ENCODE results near the gene POLQ. TPM values are rescaled to one million over a fixed set of nuclear protein-coding genes. Genes with fewer than 3 reads are reported as not detected.

The POLQ gene
- total and polyA plus RNA-seq, 4 donors: 0.10 to 13.2 (median 0.22) TPM

DNA sequence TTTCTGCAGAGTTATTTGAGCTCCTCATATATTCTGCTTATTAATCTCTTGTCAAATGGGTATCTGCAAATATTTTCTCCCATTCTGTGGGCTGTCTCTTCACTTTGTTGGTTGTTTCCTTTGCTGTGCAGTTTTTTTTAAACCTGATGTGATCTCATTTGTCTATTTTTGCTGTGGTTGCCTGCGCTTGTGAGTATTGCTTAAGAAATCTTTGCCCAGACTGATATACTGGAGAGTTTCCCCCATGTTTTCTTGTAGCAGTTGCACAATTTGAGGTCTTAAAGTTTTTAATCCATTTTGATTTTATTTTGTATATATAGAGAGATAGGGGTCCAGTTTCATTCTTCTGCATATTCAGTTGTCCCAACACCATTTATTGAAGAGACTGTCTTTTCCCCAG, 102.3 kb downstream of the POLQ start:
- Histone ChIP-seq H3K27me3 (ENCODE audit: control insufficient read depth in 4 of 4, insufficient read depth in 4 of 4, low read length in 3 of 4) (no peaks in the 10 kb centered on the region), H3K9me3 (ENCODE audit: control insufficient read depth in 4 of 4, low read length in 3 of 4) (no peaks in the 10 kb centered on the region), H3K9ac (ENCODE audit: low read depth in 1 of 2, low read length in 2 of 2) (no peak overlapping the region), H3K4me1 (ENCODE audit: control insufficient read depth in 4 of 4, insufficient read depth in 4 of 4, low read length in 3 of 4) (no peaks in the 10 kb centered on the region), H3K36me3 (ENCODE audit: control insufficient read depth in 4 of 4, insufficient read depth in 3 of 4, low read depth in 1 of 4, low read length in 3 of 4) (no peaks in the 10 kb centered on the region), H3K4me3 (ENCODE audit: low read depth in 1 of 3, low read length in 3 of 3) (no peak overlapping the region), H3K27ac (ENCODE audit: low read depth in 1 of 2, low read length in 2 of 2) (no peak overlapping the region)
- no peak for TF ChIP-seq YY1 (IDR thresholded peaks at IDR 0.05)
- no peak for TF ChIP-seq JUND (IDR thresholded peaks at IDR 0.05)
- TF ChIP-seq, protein P1, sequence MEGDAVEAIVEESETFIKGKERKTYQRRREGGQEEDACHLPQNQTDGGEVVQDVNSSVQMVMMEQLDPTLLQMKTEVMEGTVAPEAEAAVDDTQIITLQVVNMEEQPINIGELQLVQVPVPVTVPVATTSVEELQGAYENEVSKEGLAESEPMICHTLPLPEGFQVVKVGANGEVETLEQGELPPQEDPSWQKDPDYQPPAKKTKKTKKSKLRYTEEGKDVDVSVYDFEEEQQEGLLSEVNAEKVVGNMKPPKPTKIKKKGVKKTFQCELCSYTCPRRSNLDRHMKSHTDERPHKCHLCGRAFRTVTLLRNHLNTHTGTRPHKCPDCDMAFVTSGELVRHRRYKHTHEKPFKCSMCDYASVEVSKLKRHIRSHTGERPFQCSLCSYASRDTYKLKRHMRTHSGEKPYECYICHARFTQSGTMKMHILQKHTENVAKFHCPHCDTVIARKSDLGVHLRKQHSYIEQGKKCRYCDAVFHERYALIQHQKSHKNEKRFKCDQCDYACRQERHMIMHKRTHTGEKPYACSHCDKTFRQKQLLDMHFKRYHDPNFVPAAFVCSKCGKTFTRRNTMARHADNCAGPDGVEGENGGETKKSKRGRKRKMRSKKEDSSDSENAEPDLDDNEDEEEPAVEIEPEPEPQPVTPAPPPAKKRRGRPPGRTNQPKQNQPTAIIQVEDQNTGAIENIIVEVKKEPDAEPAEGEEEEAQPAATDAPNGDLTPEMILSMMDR (IDR thresholded peaks at IDR 0.05; ENCODE audit: low read depth, low read length, missing input control): no peak
- TF ChIP-seq, protein P2, sequence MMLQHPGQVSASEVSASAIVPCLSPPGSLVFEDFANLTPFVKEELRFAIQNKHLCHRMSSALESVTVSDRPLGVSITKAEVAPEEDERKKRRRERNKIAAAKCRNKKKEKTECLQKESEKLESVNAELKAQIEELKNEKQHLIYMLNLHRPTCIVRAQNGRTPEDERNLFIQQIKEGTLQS (IDR thresholded peaks at IDR 0.05): no peak
- TF ChIP-seq FOXA2 (IDR thresholded peaks at IDR 0.05): no peak
- no peak for TF ChIP-seq HNF4G (IDR thresholded peaks at IDR 0.05)
- no peak for DNase-seq (ENCODE audit: low spot score)
- WGBS: 96% methylated on average over 1 of the region's 1 CpG

DNA sequence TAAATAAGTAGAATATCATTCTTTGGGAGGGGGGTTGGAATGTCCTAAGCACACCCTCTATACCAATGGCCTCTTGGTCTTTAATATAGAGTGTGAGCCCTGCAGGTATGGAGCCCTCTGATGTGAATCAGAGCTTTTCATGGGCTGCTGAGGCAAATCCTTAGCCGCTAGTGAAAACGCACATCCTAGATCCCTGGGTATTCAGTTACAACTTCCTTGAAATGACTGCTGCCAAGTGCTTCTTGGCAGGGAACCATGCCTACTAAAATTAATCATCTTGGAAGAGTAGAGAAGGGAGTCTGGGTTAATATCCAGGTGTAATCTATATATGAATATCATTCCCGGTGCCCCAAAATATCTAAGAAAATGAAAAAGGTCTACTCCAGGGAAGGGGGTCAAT, 109.1 kb downstream of the POLQ start:
- no peaks in the 10 kb centered on the region for H3K27me3 ChIP-seq (ENCODE audit: control insufficient read depth in 4 of 4, insufficient read depth in 4 of 4, low read length in 3 of 4)
- TF ChIP-seq HNF4G (IDR thresholded peaks at IDR 0.05): no peak
- H3K4me3 ChIP-seq (ENCODE audit: low read depth in 1 of 3, low read length in 3 of 3): no peak overlapping the region
- WGBS: 88% methylated on average over 3 of the region's 3 CpGs
- no peak for DNase-seq (ENCODE audit: low spot score)
- H3K27ac ChIP-seq (ENCODE audit: low read depth in 1 of 2, low read length in 2 of 2): no peak overlapping the region
- no peaks in the 10 kb centered on the region for H3K9me3 ChIP-seq (ENCODE audit: control insufficient read depth in 4 of 4, low read length in 3 of 4)
- H3K4me1 ChIP-seq (ENCODE audit: control insufficient read depth in 4 of 4, insufficient read depth in 4 of 4, low read length in 3 of 4): peaks cover 0 to 5% (median 2%) of the 10 kb centered on the region in 4 donors
- no peak overlapping the region for H3K9ac ChIP-seq (ENCODE audit: low read depth in 1 of 2, low read length in 2 of 2)
- no peaks in the 10 kb centered on the region for H3K36me3 ChIP-seq (ENCODE audit: control insufficient read depth in 4 of 4, insufficient read depth in 3 of 4, low read depth in 1 of 4, low read length in 3 of 4)

DNA sequence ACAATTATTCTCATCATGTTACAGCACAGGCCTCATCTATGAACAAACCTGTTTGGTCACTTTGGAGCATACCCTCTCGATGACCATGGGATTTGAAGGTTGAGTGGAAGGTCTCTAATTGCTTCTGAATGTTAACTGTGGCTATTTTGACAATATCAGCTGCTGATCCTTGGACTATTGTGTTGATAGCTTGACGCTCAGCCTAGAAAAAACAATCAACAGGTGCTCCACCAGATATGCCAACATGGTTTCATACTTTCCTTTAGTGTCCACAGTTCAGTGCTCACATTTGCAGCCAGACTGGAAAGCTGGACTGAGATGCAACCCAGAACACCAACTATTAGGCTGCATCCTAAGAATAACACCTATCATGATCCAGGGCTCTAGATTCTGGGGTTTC, 109.7 kb downstream of the POLQ start:
- TF ChIP-seq, protein P1 (IDR thresholded peaks at IDR 0.05; ENCODE audit: low read depth, low read length, missing input control): no peak
- TF ChIP-seq FOXA2 (IDR thresholded peaks at IDR 0.05) (no peak), GABPA (IDR thresholded peaks at IDR 0.05 in 1 of 2, conservative IDR thresholded peaks at IDR 0.05 in 1 of 2) (no peak), TAF1 (conservative IDR thresholded peaks at IDR 0.05) (no peak), FOXA1 (IDR thresholded peaks at IDR 0.05) (no peak), NR2F2 (IDR thresholded peaks at IDR 0.05) (no peak), RXRA (IDR thresholded peaks at IDR 0.05) (no peak), YY1 (IDR thresholded peaks at IDR 0.05) (no peak), HNF4G (IDR thresholded peaks at IDR 0.05) (no peak), HNF4A (conservative IDR thresholded peaks at IDR 0.05) (no peak), JUND (IDR thresholded peaks at IDR 0.05) (no peak), EGR1 (IDR thresholded peaks at IDR 0.05; ENCODE audit: low read depth in 2 of 2) (no peak), SP1 (IDR thresholded peaks at IDR 0.05) (no peak), RAD21 (IDR thresholded peaks at IDR 0.05) (no peak)
- TF ChIP-seq, protein P2 (IDR thresholded peaks at IDR 0.05): no peak
- TF ChIP-seq, protein P3, sequence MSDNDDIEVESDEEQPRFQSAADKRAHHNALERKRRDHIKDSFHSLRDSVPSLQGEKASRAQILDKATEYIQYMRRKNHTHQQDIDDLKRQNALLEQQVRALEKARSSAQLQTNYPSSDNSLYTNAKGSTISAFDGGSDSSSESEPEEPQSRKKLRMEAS (IDR thresholded peaks at IDR 0.05): no peak
- TF ChIP-seq, protein P4, sequence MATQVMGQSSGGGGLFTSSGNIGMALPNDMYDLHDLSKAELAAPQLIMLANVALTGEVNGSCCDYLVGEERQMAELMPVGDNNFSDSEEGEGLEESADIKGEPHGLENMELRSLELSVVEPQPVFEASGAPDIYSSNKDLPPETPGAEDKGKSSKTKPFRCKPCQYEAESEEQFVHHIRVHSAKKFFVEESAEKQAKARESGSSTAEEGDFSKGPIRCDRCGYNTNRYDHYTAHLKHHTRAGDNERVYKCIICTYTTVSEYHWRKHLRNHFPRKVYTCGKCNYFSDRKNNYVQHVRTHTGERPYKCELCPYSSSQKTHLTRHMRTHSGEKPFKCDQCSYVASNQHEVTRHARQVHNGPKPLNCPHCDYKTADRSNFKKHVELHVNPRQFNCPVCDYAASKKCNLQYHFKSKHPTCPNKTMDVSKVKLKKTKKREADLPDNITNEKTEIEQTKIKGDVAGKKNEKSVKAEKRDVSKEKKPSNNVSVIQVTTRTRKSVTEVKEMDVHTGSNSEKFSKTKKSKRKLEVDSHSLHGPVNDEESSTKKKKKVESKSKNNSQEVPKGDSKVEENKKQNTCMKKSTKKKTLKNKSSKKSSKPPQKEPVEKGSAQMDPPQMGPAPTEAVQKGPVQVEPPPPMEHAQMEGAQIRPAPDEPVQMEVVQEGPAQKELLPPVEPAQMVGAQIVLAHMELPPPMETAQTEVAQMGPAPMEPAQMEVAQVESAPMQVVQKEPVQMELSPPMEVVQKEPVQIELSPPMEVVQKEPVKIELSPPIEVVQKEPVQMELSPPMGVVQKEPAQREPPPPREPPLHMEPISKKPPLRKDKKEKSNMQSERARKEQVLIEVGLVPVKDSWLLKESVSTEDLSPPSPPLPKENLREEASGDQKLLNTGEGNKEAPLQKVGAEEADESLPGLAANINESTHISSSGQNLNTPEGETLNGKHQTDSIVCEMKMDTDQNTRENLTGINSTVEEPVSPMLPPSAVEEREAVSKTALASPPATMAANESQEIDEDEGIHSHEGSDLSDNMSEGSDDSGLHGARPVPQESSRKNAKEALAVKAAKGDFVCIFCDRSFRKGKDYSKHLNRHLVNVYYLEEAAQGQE (IDR thresholded peaks at IDR 0.05): no peak
- TF ChIP-seq, protein P5, sequence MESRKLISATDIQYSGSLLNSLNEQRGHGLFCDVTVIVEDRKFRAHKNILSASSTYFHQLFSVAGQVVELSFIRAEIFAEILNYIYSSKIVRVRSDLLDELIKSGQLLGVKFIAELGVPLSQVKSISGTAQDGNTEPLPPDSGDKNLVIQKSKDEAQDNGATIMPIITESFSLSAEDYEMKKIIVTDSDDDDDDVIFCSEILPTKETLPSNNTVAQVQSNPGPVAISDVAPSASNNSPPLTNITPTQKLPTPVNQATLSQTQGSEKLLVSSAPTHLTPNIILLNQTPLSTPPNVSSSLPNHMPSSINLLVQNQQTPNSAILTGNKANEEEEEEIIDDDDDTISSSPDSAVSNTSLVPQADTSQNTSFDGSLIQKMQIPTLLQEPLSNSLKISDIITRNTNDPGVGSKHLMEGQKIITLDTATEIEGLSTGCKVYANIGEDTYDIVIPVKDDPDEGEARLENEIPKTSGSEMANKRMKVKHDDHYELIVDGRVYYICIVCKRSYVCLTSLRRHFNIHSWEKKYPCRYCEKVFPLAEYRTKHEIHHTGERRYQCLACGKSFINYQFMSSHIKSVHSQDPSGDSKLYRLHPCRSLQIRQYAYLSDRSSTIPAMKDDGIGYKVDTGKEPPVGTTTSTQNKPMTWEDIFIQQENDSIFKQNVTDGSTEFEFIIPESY (IDR thresholded peaks at IDR 0.05): no peak
- DNase-seq (ENCODE audit: low spot score): no peak
- H3K36me3 ChIP-seq (ENCODE audit: control insufficient read depth in 4 of 4, insufficient read depth in 3 of 4, low read depth in 1 of 4, low read length in 3 of 4): no peaks in the 10 kb centered on the region
- peaks cover 0 to 5% (median 2%) of the 10 kb centered on the region in 4 donors for H3K4me1 ChIP-seq (ENCODE audit: control insufficient read depth in 4 of 4, insufficient read depth in 4 of 4, low read length in 3 of 4)
- H3K27ac ChIP-seq (ENCODE audit: low read depth in 1 of 2, low read length in 2 of 2): no peak overlapping the region
- no peaks in the 10 kb centered on the region for H3K9me3 ChIP-seq (ENCODE audit: control insufficient read depth in 4 of 4, low read length in 3 of 4)
- no peak overlapping the region for H3K9ac ChIP-seq (ENCODE audit: low read depth in 1 of 2, low read length in 2 of 2)
- no peak overlapping the region for H3K4me3 ChIP-seq (ENCODE audit: low read depth in 1 of 3, low read length in 3 of 3)
- 96% methylated on average over 2 of the region's 2 CpGs for WGBS
- H3K27me3 ChIP-seq (ENCODE audit: control insufficient read depth in 4 of 4, insufficient read depth in 4 of 4, low read length in 3 of 4): no peaks in the 10 kb centered on the region
